AG04449 (cell line): Measurements from ENCODE around the gene KRTAP4-16.
"Not testable (repeated sequence)": the region's sequence is repeated elsewhere in the genome, so short reads cannot be mapped to it uniquely, and the experiment has no call there.

ENCODE experiments used
- CTCF ChIA-PET: fragments of 350-600 bp; formaldehyde crosslinking; extraction: SDS; loops from one replicate; lab custom pipeline; 2021; ENCODE audit warnings: antibody characterized with exemption; lab: Yijun Ruan, JAX
- POLR2A ChIA-PET: fragments of 400-600, 350-600 bp; formaldehyde crosslinking; extraction: SDS; loops from one replicate; lab custom pipeline; 2020; ENCODE audit warnings: antibody characterized with exemption, inconsistent platforms; lab: Yijun Ruan, JAX
- DNase-seq: peaks from one replicate; pipeline ENCODE4 v3.0.0-alpha.2; 2010; ENCODE audit warnings: low read depth, low spot score
- H3K4me3 ChIP-seq: 2 replicates; pipeline ENCODE4 v1.5.1; 2011; ENCODE audit warnings: low read depth, mild to moderate bottlenecking, control low read depth, low read length
- CTCF ChIP-seq: IDR thresholded peaks from one replicate; pipeline ENCODE4 v1.5.1; 2011; ENCODE audit warnings: mild to moderate bottlenecking, moderate library complexity, low read length, control low read depth, inconsistent platforms; ENCODE audit not compliant: insufficient read depth; ENCODE audit errors: missing control alignments

Gene KRTAP4-16

DNA sequence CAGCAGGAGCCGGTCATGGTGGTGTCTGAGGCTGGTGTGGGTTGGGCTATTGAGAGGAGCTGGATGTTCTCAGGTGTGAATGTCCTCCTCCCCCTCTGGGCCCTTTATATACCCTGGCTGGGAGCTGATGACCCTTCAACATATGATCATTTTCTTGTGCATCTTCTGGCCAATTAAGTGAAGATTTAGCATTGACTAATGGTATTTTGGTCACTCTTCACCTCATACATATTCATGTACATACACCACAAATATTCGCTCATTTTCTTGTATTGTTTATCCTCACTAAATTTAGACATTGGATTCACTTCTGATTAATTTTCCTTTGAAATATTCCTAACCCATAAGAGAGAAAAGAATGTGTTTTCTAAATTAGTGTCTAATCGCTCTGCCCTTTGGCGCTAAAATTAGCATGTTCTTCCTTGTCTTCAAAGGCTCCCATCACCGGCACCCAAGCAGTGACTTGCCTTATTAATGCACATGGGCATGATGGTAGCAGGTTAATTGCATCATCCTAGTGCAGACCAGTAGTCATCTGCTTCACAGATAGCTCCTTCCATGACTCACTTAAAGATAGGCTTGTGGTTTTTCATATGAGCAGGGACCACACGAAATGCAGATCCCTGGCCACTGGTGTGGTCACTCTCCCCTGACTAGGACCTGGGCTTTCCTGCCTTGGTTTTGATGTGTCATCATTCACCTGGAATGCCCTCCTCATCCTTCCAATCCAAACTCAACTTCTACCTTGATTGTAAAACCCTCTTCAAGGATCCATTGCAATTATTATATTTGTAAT lies 36.0 kb downstream of the KRTAP4-16 start, which contains the start of gene KRTAP2-4:
Gene KRTAP2-4 (minus strand): TSS at position 51 of the 796 bp plus-strand sequence. CDS start 34 bp downstream, at position 17.
- peak; percentile 86 for DNase-seq
- POLR2A ChIA-PET = interaction anchor here (1.0 to 1.4 kb wide), 4 partner anchors 9 to 482 kb away, joined by 3 to 7 read pairs (median 4); no protein-coding TSS in a partner anchor
- no peak for TF ChIP-seq CTCF
- CTCF ChIA-PET = interaction anchor here (1.3 to 1.4 kb wide), 2 partner anchors 256 to 483 kb away, joined by 3 to 5 read pairs; no protein-coding TSS in a partner anchor
- H3K4me3 ChIP-seq = no peak within 1 kb of the TSS

DNA sequence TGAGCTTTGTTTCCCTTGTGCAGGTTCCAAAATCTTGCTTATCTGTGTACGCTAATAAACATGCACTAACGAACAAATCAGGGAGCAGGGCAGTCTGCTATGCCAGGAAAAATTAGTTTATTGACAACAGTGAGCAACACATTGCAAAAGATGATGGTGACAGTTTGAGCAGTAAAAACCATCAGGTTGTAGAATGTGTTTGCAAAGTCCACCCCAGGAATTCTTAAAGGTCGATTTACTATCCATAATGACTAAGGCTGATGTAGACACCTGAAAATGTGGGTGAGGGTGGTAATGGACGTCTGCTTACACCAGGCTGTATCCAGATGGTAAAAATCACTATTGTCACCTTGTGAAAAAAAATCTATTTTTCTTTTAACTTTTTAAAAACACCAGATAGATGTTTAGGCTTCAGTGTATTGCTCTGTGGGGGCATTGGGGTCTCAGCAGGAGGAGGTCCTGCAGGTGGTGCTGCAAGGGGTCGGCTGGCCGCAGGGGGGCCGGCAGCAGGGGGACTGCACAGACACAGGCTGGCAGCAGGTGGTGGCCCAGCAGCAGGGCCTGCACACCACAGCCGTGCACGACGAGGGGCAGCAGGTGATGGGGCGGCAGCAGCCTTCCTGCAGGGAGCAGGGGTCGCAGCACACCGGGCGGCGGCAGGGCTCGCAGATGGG lies 36.9 kb downstream of the KRTAP4-16 start:
- ChIA-PET CTCF (interaction anchor here (1.4 kb wide), 2 partner anchors 258 to 484 kb away, joined by 3 read pairs; no protein-coding TSS in a partner anchor), POLR2A (interaction anchor here (1.4 kb wide), 1 partner anchor 108 kb away, joined by 4 read pairs; no protein-coding TSS in a partner anchor)
- H3K4me3 ChIP-seq, DNase-seq: not testable (repeated sequence)

- ChIA-PET CTCF (interaction anchor here (1.4 to 1.5 kb wide), 2 partner anchors 258 to 485 kb away, joined by 3 to 5 read pairs; no protein-coding TSS in a partner anchor), POLR2A (no interaction called here)
- DNase-seq = no peak
- TF ChIP-seq CTCF = no peak
- no peak overlapping the region for H3K4me3 ChIP-seq
Measured at GRCh38 chr17:41064301-41064700, 37.7 kb downstream of the KRTAP4-16 start.

GRCh38 chr17:41063449-41063848 lies 38.6 kb downstream of the KRTAP4-16 start:
- DNase-seq = no peak
- ChIA-PET CTCF (interaction anchor here (0.7 to 1.5 kb wide), 3 partner anchors 267 to 602 kb away, joined by 3 to 5 read pairs (median 3); no protein-coding TSS in a partner anchor), POLR2A (no interaction called here)
- no peak overlapping the region for H3K4me3 ChIP-seq
- no peak for TF ChIP-seq CTCF

DNA sequence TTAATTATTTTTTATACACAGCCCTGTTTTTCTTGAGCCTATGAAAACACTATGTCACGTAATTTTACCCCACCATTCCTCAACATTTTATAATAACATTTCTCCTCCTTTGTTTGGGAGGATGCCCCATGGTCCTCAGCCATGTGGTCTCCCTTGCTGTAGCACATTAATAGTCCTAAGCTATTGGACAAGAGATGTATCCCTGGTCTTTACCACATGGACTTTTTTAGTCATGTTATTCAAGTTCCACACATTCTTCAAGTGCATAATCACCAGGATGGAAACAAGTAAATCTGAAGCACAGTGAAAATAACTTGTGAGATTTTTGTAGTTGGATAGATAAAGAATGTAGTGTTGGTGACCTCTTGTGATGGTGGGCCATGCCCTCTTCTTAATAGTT lies 40.0 kb downstream of the KRTAP4-16 start:
- CTCF ChIA-PET = interaction anchor here (2.9 to 3.1 kb wide), 2 partner anchors 149 to 206 kb away, joined by 10 to 11 read pairs; no protein-coding TSS in a partner anchor
- POLR2A ChIA-PET = interaction anchor here (0.6 to 1.2 kb wide), 4 partner anchors 105 to 487 kb away, joined by 3 to 5 read pairs (median 3); no protein-coding TSS in a partner anchor

More for the DNA sequence above, 40.0 kb downstream of the KRTAP4-16 start:
- no peak overlapping the region for H3K4me3 ChIP-seq
- DNase-seq = peak; percentile 99
- no peak for TF ChIP-seq CTCF
